Caco-2 (cell line): ENCODE measurements around the gene TSPAN31. TPM values are rescaled to one million over a fixed set of nuclear protein-coding genes. Genes with fewer than 3 reads are reported as not detected.
A peak's percentile ranks its signal among the peaks of the same experiment; 100 is the strongest.

Experiments used
- BruUV-seq: library from RNA; stranded (reverse); fragments of 400-500 nt; replicated peaks from 2 replicates; lab custom pipeline; 2021; lab: Mats Ljungman, UMichigan
- CTCF ChIA-PET: fragments of 300-600 bp; sonication (Branson Sonifier 250); formaldehyde crosslinking; loops from one replicate; lab custom pipeline; 2022; ENCODE audit warnings: antibody characterized with exemption; lab: Charles Lee
- POLR2A ChIA-PET: fragments of 300-600 bp; sonication (Branson Sonifier 250); formaldehyde crosslinking; loops from one replicate; lab custom pipeline; 2022; ENCODE audit warnings: antibody characterized with exemption; lab: Charles Lee
- DNase-seq, 2 experiments: peaks; one replicate each; pipeline versions ENCODE4 v3.0.0 to v3.0.0-alpha.2; 2020 to 2022
- H3K27me3 ChIP-seq: replicated peaks from 2 replicates; pipeline ENCODE4 v1.6.0; 2011; ENCODE audit warnings: low read length; ENCODE audit not compliant: control insufficient read depth, insufficient read depth
- H3K36me3 ChIP-seq: 2 replicates; pipeline ENCODE4 v1.5.1; 2011; ENCODE audit warnings: low read length; ENCODE audit not compliant: control insufficient read depth, insufficient read depth
- H3K4me1 ChIP-seq: fragments of 250-450 bp; sonication (Bioruptor Pico); 2 replicates; pipeline ENCODE4 v1.5.1; 2020; ENCODE audit warnings: mild to moderate bottlenecking
- H3K4me3 ChIP-seq: 2 replicates; pipeline ENCODE4 v1.5.1; 2011; ENCODE audit warnings: low read depth, mild to moderate bottlenecking, control low read depth, low read length
- H3K9me3 ChIP-seq: fragments of 250-450 bp; sonication (Bioruptor Pico); 2 replicates; pipeline ENCODE4 v1.5.1; 2020; ENCODE audit warnings: mild to moderate bottlenecking, moderate library complexity
- H3K27ac Mint-ChIP-seq: one replicate; pipeline ENCODE4 v1.8.0; 2022; ENCODE audit warnings: mixed read lengths; ENCODE audit not compliant: unreplicated experiment
- H3K27me3 Mint-ChIP-seq: one replicate; pipeline ENCODE4 v1.8.0; 2022; ENCODE audit warnings: mixed read lengths; ENCODE audit not compliant: insufficient read depth, unreplicated experiment
- H3K36me3 Mint-ChIP-seq: one replicate; pipeline ENCODE4 v1.8.0; 2022; ENCODE audit warnings: mild to moderate bottlenecking, mixed read lengths; ENCODE audit not compliant: insufficient read depth, unreplicated experiment
- H3K4me1 Mint-ChIP-seq: one replicate; pipeline ENCODE4 v1.8.0; 2022; ENCODE audit warnings: low read depth, mixed read lengths; ENCODE audit not compliant: unreplicated experiment
- H3K4me3 Mint-ChIP-seq: one replicate; pipeline ENCODE4 v1.8.0; 2022; ENCODE audit warnings: mild to moderate bottlenecking, moderate library complexity, mixed read lengths; ENCODE audit not compliant: unreplicated experiment
- H3K9me3 Mint-ChIP-seq: one replicate; pipeline ENCODE4 v1.8.0; 2022; ENCODE audit warnings: mixed read lengths; ENCODE audit not compliant: unreplicated experiment
- intact Hi-C: fragments of 100-400 bp; cut with micrococcal nuclease; formaldehyde crosslinking; loops from one replicate; pipeline ENCODE4 v1.10.0; 2022; ENCODE audit not compliant: unreplicated experiment
- total RNA-seq: library from RNA; stranded (reverse); gene quantifications from 2 replicates; pipeline ENCODE4 v1.2.3, GENCODE V29; 2022
- TF ChIP-seq, protein P1 (sequence below), 2 experiments: fragments of 200-600 bp in 1 of 2; IDR thresholded peaks; 1 replicate in 1 of 2; 2 replicates in 1 of 2; pipeline versions ENCODE4 v1.5.1 to v1.8.0; 2011 to 2022; ENCODE audit warnings: antibody characterized with exemption in 1 of 2, control low read depth in 1 of 2, inconsistent platforms in 1 of 2, low read depth in 1 of 2, low read length in 1 of 2, mild to moderate bottlenecking in 1 of 2, moderate library complexity in 1 of 2; ENCODE audit not compliant: insufficient read depth in 1 of 2, severe bottlenecking in 1 of 2, unreplicated experiment in 1 of 2

Gene TSPAN31
- total RNA-seq, 1 experiment from 2014 or later: 23.3 TPM

DNA sequence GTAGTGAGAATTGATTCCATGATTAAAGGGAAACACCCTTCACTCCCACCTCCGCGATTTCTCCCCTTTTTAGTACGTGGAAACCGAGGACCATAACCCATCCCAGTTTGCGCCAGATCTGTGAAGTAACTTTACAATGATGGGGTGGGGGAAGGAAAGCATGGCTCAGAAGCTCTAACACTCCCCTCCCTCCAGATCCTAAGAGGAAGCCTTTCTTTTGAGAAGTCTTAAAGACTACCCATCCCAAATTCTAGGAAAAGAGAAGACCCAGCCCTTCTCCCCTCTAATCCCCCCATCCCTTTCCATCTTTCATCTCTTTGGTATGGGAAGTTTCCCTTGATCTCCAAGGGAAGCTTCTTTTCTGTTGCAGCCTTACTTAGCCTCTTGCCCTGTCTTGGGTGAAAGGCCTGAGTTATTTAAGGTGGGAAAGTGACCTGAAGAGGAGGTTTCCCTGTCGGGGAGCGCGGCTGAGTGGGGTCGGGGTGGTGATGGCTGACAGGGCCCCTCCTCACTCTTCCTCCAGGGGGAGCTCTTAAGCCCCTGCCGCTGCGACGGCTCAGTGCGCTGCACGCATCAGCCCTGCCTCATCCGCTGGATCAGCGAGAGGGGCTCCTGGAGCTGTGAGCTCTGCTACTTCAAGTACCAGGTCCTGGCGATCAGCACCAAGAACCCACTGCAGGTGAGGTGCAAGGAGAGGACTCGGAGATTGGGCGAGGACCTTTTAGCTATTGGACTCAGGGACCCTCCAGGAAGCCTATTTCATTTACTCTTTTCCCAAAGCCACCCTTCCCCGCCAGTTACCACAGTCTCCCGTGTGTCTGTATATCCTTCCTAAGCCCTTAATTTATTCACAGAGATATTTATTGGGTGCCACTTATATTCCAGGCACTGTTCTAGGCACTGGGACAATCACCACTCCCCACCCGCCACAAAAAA is 11.8 kb downstream of the TSPAN31 start:
- peak overlapping the region; percentile 67 for H3K4me3 ChIP-seq
- DNase-seq: peak in 1 of 2 experiments; percentile 52
- BruUV-seq: no TSS peak
- intact Hi-C loops: no loop called here
- ChIA-PET POLR2A (interaction anchor here (0.5 to 1.0 kb wide), 3 partner anchors 8 to 16 kb away, joined by 3 read pairs; partner anchors contain the start of genes EEF1AKMT3 and METTL1), CTCF (interaction anchor here (0.6 to 2.0 kb wide), 4 partner anchors 8 to 229 kb away, joined by 4 to 8 read pairs (median 6); partner anchors contain the start of genes CYP27B1 and TSPAN31)
- Mint-ChIP-seq H3K27me3 (no peaks in the 10 kb centered on the region), H3K4me1 (peaks cover 20% of the 10 kb centered on the region), H3K36me3 (peaks cover 21% of the 10 kb centered on the region), H3K4me3 (peak overlapping the region; percentile 82), H3K9me3 (no peaks in the 10 kb centered on the region), H3K27ac (no peak overlapping the region)
- 0 out of 2 replicates have a peak, but pooled peaks cover 12% of the 10 kb centered on the region for H3K4me1 ChIP-seq
- TF ChIP-seq, protein P1, sequence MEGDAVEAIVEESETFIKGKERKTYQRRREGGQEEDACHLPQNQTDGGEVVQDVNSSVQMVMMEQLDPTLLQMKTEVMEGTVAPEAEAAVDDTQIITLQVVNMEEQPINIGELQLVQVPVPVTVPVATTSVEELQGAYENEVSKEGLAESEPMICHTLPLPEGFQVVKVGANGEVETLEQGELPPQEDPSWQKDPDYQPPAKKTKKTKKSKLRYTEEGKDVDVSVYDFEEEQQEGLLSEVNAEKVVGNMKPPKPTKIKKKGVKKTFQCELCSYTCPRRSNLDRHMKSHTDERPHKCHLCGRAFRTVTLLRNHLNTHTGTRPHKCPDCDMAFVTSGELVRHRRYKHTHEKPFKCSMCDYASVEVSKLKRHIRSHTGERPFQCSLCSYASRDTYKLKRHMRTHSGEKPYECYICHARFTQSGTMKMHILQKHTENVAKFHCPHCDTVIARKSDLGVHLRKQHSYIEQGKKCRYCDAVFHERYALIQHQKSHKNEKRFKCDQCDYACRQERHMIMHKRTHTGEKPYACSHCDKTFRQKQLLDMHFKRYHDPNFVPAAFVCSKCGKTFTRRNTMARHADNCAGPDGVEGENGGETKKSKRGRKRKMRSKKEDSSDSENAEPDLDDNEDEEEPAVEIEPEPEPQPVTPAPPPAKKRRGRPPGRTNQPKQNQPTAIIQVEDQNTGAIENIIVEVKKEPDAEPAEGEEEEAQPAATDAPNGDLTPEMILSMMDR (IDR thresholded peaks at IDR 0.05; ENCODE audit: insufficient read depth in 1 of 2, low read depth in 1 of 2, low read length in 1 of 2, severe bottlenecking in 1 of 2, unreplicated experiment in 1 of 2): peak; percentile 41 to 53
- H3K9me3 ChIP-seq: no peaks in the 10 kb centered on the region
- no peaks in the 10 kb centered on the region for H3K27me3 ChIP-seq
- H3K36me3 ChIP-seq: no peaks in the 10 kb centered on the region

DNA sequence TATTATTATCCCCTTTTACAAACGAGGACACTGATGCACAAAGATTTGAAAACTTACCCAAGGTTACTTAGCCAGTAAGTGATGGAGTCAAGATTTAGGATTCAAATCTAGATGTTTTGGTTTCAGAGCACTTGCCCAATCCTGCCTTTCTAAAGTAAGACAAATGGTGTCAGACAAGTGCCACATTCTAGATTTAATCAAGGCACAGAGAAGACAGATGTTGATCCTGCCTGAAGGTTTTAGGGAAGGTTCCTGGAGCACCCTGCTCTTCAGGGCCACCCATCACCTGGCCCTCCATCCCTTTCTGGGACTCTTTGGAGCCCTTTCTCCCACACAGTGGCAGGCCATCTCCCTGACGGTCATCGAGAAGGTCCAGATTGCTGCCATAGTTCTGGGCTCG is 12.9 kb downstream of the TSPAN31 start:
- BruUV-seq: no TSS peak
- H3K27ac Mint-ChIP-seq: no peak overlapping the region
- intact Hi-C loops: no loop called here
- H3K36me3 ChIP-seq: no peaks in the 10 kb centered on the region
- H3K4me3 Mint-ChIP-seq: no peak overlapping the region
- H3K27me3 Mint-ChIP-seq: no peaks in the 10 kb centered on the region
- no peaks in the 10 kb centered on the region for H3K9me3 ChIP-seq
- TF ChIP-seq, protein P1 (IDR thresholded peaks at IDR 0.05; ENCODE audit: insufficient read depth in 1 of 2, low read depth in 1 of 2, low read length in 1 of 2, severe bottlenecking in 1 of 2, unreplicated experiment in 1 of 2): no peak
- H3K4me3 ChIP-seq: no peak overlapping the region
- H3K36me3 Mint-ChIP-seq: peaks cover 11% of the 10 kb centered on the region
- no peaks in the 10 kb centered on the region for H3K27me3 ChIP-seq
- H3K4me1 ChIP-seq: 0 out of 2 replicates have a peak, but pooled peaks cover 12% of the 10 kb centered on the region
- no peak for DNase-seq
- H3K4me1 Mint-ChIP-seq: peaks cover 19% of the 10 kb centered on the region
- H3K9me3 Mint-ChIP-seq: no peaks in the 10 kb centered on the region
- ChIA-PET CTCF (no interaction called here), POLR2A (no interaction called here)

DNA sequence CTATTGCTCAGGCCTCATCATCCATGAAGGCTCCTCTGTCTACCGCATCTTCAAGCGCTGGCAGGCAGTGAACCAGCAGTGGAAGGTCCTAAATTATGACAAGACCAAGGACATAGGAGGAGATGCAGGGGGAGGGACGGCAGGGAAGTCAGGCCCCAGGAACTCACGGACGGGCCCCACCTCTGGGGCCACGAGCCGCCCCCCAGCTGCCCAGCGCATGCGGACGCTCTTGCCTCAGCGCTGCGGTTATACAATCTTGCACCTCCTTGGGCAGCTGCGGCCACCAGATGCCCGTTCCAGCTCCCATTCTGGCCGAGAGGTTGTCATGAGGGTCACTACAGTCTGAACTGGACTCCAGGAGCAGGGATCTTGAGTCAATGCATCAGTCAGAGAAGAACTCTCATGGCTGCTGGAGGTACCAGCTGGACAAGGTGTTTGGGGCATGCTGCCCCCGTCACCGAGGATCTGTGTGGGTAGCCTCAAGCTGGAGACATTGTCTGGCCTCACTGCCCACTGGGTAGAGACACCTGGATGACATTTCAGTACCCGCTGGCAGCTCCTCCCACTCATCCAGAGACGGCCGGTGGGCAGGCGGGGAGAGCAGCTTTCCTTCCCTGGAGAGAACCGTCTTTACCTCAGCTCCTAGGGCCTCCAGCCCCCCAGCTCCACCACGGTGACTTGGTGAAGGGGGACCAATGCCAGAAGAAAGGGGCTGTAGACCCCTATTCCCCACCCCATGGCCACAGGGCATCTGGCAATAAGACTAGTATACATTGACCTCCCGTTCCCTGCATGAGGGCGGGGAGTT is 13.9 kb downstream of the TSPAN31 start:
- Mint-ChIP-seq H3K27ac (no peak overlapping the region), H3K4me1 (peaks cover 19% of the 10 kb centered on the region), H3K27me3 (no peaks in the 10 kb centered on the region), H3K4me3 (no peak overlapping the region), H3K9me3 (no peaks in the 10 kb centered on the region), H3K36me3 (peaks cover 9% of the 10 kb centered on the region)
- TF ChIP-seq, protein P1 (IDR thresholded peaks at IDR 0.05; ENCODE audit: insufficient read depth in 1 of 2, low read depth in 1 of 2, low read length in 1 of 2, severe bottlenecking in 1 of 2, unreplicated experiment in 1 of 2): no peak
- intact Hi-C loops: no loop called here
- Histone ChIP-seq H3K27me3 (no peaks in the 10 kb centered on the region), H3K4me3 (no peak overlapping the region), H3K36me3 (no peaks in the 10 kb centered on the region), H3K4me1 (0 out of 2 replicates have a peak, but pooled peaks cover 12% of the 10 kb centered on the region), H3K9me3 (no peaks in the 10 kb centered on the region)
- ChIA-PET POLR2A (interaction anchor here (0.8 kb wide), 1 partner anchor 182 kb away, joined by 3 read pairs; the partner anchor contains the start of gene ATP23), CTCF (interaction anchor here (0.5 to 1.2 kb wide), 4 partner anchors 14 to 247 kb away, joined by 3 to 9 read pairs (median 5); partner anchors contain the start of gene TSPAN31)
- DNase-seq: no peak
- BruUV-seq: no TSS peak
